LHCN-M2 (cell line): ENCODE results near the gene HOXD1. TPM values are rescaled to one million over a fixed set of nuclear protein-coding genes. Genes with fewer than 3 reads are reported as not detected.

Experiments
- DNase-seq: peaks from one replicate; pipeline ENCODE4 v3.0.0-alpha.2; 2012; ENCODE audit warnings: low read depth
- total RNA-seq: library from RNA; depleted of rRNA; stranded (reverse); fragments of >200 nt; gene quantifications from 2 replicates; pipeline ENCODE4 v1.2.3, GENCODE V29; 2014; rRNA removed

HOXD1 gene
- total RNA-seq, 1 experiment from 2014 or later: not detected

DNA sequence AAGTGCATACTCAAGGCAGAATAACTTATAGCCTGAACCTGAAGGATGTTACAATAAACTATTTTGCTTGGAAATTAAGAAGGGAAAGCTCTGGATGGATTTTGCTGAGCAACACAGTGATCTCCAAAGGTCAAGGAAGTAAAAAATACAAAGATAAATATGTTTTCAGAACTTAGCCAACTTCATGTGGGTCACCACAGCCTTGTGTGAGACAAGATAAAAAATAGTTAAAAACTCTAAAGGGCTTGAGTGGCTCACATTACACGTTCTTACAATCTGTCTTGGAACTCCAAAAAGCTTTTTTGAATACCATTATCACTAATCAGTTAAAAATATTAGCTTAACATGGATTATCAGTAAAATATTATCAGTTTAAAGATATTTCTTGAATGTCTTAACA is 51.8 kb downstream of the HOXD1 start:
- DNase-seq: no peak

Other genes starting within 250 kb of the HOXD1 start
- gene LNPK, start 186.4 kb upstream of the HOXD1 start, total RNA-seq: 46.0 and 71.8 TPM in 2 replicates
- gene EVX2, start 104.7 kb upstream of the HOXD1 start, total RNA-seq: not detected in 2 replicates
- not detected in 2 replicates for gene HOXD13, start 95.9 kb upstream of the HOXD1 start, total RNA-seq
- not detected in 2 replicates for gene HOXD12, start 88.9 kb upstream of the HOXD1 start, total RNA-seq
- gene HOXD11, start 81.4 kb upstream of the HOXD1 start, total RNA-seq: not detected in 2 replicates
- gene HOXD10, start 71.9 kb upstream of the HOXD1 start, total RNA-seq: not detected in 2 replicates
- gene HOXD9, start 65.9 kb upstream of the HOXD1 start, total RNA-seq: 0.06 TPM in 1 of 2 replicates, not detected in the other
- gene HOXD8, start 59.0 kb upstream of the HOXD1 start, total RNA-seq: 0.58 and 1.4 TPM in 2 replicates
- not detected in 2 replicates for gene HOXD4, start 37.1 kb upstream of the HOXD1 start, total RNA-seq
- gene HOXD3, start 31.4 kb upstream of the HOXD1 start, total RNA-seq: not detected in 2 replicates
- gene MTX2, start 80.8 kb downstream of the HOXD1 start, total RNA-seq: 32.3 and 37.8 TPM in 2 replicates